Thoracic aorta (tissue), 2 donors: ENCODE results near the gene DNAJB1. TPM values are rescaled to one million over a fixed set of nuclear protein-coding genes. Genes with fewer than 3 reads are reported as not detected.

Experiments
- ATAC-seq: fragments of 150-250 bp; one replicate; pipeline ENCODE4 v1.8.0; 2017; ENCODE audit warnings: low read depth; ENCODE audit not compliant: insufficient number of reproducible peaks, low FRiP score
- DNase-seq: peaks from one replicate; pipeline ENCODE4 v3.0.0-alpha.2; 2020; ENCODE audit warnings: low spot score
- H3K27ac ChIP-seq, 2 donors: fragments of 200-600 bp; sonication (generic); 1 replicate in 1 of 2; 2 replicates in 1 of 2; pipeline ENCODE4 v1.5.1; 2016; ENCODE audit warnings: mild to moderate bottlenecking in 2 of 2, moderate library complexity in 2 of 2
- H3K27me3 ChIP-seq: fragments of 200-600 bp; sonication (generic); replicated peaks from 2 replicates; pipeline ENCODE4 v1.6.0; 2016; ENCODE audit warnings: mild to moderate bottlenecking; ENCODE audit not compliant: insufficient read depth
- H3K36me3 ChIP-seq: fragments of 200-600 bp; sonication (generic); one replicate; pipeline ENCODE4 v1.5.1; 2016
- H3K4me1 ChIP-seq, 2 donors: fragments of 200-600 bp; sonication (generic); 1 replicate in 1 of 2; 2 replicates in 1 of 2; pipeline versions ENCODE4 v1.5.1 to v1.6.0; 2016; ENCODE audit warnings: low read depth in 2 of 2, mild to moderate bottlenecking in 1 of 2; ENCODE audit not compliant: control insufficient read depth in 1 of 2
- H3K4me3 ChIP-seq: fragments of 200-600 bp; sonication (generic); 2 replicates; pipeline ENCODE4 v1.5.1; 2016; ENCODE audit warnings: mild to moderate bottlenecking
- H3K9me3 ChIP-seq: fragments of 200-600 bp; sonication (generic); 2 replicates; pipeline ENCODE4 v1.5.1; 2016
- total RNA-seq, 2 donors: library from RNA; depleted of rRNA; stranded (reverse); fragments of >200 nt; gene quantifications; one replicate each; pipeline versions ENCODE4 v1.1.0 to v1.2.3, GENCODE V29; 2016
- TF ChIP-seq, protein P1 (sequence below): fragments of 200-600 bp; sonication (generic); IDR thresholded peaks from one replicate; pipeline ENCODE4 v1.5.1; 2019; ENCODE audit warnings: antibody characterized with exemption

The DNAJB1 gene
- total RNA-seq, 2 donors from 2014 or later: 50.1 to 50.6 TPM

DNA sequence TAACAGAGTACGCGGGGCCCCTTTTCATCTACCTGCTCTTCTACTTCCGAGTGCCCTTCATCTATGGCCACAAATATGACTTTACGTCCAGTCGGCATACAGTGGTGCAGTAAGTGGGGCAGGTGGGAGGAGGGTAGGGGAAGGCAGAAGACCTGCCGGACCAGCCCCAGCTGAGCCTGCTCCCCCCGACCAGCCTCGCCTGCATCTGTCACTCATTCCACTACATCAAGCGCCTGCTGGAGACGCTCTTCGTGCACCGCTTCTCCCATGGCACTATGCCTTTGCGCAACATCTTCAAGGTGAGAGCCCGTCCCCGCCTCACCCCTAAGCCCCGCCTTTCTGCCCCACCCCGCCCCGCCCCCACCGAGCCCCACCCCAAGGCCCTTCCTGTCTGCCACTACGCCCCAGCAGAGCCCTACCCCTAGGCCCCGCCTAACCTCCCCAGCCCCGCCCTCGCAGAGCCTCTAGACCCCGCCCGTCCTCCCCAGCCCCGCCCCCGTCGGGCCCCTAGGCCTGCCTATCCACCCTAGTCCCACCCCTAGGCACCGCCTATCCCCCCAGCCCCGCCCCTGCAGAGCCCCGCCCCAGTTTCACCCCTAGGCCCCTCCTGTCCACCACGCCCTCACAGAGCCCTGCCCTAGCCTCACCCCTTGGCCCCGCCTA, 45.9 kb upstream of the DNAJB1 start:
- no peaks in the 10 kb centered on the region for H3K27me3 ChIP-seq
- no peak overlapping the region for H3K4me3 ChIP-seq
- H3K27ac ChIP-seq: no peak overlapping the region
- DNase-seq: no peak
- TF ChIP-seq, protein P1, sequence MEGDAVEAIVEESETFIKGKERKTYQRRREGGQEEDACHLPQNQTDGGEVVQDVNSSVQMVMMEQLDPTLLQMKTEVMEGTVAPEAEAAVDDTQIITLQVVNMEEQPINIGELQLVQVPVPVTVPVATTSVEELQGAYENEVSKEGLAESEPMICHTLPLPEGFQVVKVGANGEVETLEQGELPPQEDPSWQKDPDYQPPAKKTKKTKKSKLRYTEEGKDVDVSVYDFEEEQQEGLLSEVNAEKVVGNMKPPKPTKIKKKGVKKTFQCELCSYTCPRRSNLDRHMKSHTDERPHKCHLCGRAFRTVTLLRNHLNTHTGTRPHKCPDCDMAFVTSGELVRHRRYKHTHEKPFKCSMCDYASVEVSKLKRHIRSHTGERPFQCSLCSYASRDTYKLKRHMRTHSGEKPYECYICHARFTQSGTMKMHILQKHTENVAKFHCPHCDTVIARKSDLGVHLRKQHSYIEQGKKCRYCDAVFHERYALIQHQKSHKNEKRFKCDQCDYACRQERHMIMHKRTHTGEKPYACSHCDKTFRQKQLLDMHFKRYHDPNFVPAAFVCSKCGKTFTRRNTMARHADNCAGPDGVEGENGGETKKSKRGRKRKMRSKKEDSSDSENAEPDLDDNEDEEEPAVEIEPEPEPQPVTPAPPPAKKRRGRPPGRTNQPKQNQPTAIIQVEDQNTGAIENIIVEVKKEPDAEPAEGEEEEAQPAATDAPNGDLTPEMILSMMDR: no peak
- peaks cover 14% of the 10 kb centered on the region for H3K36me3 ChIP-seq
- ATAC-seq: no peak
- H3K9me3 ChIP-seq: no peaks in the 10 kb centered on the region
- peaks cover 13 to 36% of the 10 kb centered on the region in 2 donors for H3K4me1 ChIP-seq

DNA sequence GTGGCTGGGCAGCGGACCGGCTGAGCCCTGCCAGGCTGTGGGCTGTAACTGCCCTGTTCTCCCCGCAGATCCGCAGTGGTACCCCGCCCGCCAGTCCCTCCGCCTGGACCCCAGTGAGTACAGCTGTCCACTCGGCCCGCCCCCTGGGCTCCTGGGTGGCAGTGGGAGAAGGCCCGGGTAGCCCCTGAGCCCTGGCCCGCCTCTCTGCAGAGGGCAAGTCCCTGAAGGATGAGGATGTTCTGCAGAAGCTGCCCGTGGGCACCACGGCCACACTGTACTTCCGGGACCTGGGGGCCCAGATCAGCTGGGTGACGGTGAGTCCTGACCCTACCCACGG, 45.4 kb upstream of the DNAJB1 start:
- Histone ChIP-seq H3K4me3 (no peak overlapping the region), H3K4me1 (peaks cover 13 to 36% of the 10 kb centered on the region in 2 donors), H3K27me3 (no peaks in the 10 kb centered on the region), H3K27ac (no peak overlapping the region), H3K36me3 (peaks cover 14% of the 10 kb centered on the region), H3K9me3 (no peaks in the 10 kb centered on the region)
- ATAC-seq (no peak), DNase-seq (no peak)
- TF ChIP-seq, protein P1: no peak

DNA sequence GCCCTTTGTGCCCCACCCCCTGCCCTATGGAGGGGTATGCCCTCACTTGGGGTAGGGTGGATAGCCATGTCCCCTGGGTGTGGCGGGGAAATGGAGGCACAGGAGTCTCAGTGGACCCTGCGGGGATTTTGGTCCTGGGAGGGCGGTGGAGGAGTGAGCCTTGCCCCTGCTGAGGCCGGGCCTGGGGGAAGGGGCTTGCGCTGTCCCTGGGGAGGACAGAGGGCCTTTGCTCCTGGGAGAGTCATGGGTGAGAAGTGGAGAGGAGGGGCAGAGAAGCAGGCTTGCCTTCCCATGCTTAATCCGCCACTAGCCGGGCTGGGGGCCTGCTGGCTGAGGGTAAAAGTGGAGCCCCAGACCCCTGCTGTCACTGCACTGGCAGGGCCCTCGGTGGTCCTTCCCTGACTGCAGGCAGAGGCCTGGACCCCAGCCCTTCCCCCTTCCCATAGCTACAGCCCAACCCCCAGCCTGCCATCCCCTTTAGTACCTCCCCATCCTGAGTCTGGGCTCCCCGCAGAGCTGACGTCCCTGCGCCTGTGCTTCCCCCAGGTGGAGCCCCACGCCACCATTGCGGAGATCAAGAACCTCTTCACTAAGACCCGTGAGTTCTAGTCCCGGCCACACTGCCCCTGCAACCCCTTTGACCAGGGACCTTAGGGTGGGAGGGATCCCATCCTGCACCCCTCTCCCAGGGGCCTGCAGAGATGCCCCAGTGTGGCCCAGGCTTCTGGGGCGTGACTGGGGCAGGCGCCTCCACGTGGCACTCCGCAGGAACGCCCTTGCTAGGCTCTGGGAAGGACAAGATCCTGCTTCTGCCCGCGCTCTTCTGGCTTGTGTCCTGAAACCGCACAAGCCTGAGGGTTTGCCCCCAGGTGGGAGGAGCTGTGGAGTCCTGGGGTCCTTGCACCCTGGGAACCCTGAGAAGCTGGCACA, 44.7 kb upstream of the DNAJB1 start:
- ATAC-seq (no peak), DNase-seq (no peak)
- TF ChIP-seq, protein P1: no peak
- Histone ChIP-seq H3K27ac (peak overlapping the region; percentile 76 to 90), H3K4me1 (peaks cover 13 to 36% of the 10 kb centered on the region in 2 donors), H3K9me3 (no peaks in the 10 kb centered on the region), H3K27me3 (no peaks in the 10 kb centered on the region), H3K36me3 (peaks cover 14% of the 10 kb centered on the region), H3K4me3 (peak overlapping the region; percentile 51)

DNA sequence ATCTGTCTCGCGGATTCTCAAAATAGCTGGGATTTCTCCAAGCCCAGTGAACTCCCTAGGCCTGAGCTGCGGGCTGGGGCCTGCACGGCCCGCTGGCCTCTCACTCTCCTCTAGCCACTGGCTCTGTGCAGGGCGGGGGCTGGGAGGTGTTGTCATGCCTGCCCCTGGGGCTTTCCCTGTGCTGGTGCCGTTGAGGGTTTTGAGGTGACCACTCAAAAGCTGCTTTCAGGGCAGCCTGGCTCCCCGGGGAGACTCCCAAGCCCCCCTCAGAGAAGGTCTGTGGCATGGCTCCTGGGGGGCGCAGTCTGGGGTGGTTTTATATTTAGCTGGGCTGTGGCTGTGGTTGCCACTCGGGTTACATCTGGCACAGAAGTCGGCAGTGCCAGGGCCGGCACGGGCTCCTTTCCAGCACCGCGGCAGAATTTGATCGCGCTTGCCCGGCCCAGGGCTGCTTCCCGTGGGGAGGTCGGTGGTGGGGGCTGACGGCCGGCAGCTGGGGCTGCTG, 43.7 kb upstream of the DNAJB1 start:
- Histone ChIP-seq H3K4me3 (peak overlapping the region; percentile 51), H3K9me3 (no peaks in the 10 kb centered on the region), H3K4me1 (peaks cover 13 to 36% of the 10 kb centered on the region in 2 donors), H3K36me3 (peaks cover 14% of the 10 kb centered on the region), H3K27ac (peak overlapping the region; percentile 76 to 90), H3K27me3 (no peaks in the 10 kb centered on the region)
- TF ChIP-seq, protein P1: no peak
- DNase-seq: no peak
- peak; percentile 44 for ATAC-seq

DNA sequence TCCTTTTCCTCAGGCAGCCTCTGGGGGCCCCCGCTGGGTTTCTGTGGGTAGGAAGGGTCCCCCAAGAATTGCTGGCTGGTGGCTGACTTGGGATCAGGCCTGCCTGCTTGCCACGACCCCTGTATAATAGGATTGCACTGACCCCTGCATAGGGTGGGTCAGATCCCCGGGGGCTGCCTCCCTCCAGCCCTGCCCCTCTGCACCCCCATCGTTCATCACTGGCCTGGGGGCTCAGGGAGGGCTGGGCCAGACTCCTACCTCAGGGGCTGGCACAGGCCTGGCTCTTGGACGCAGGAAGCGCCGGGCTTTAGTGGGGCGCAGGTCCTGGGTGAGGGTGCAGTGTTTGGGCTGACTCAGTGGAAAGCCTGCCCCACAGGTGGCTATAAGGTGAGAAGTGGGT, 43.1 kb upstream of the DNAJB1 start:
- H3K9me3 ChIP-seq: no peaks in the 10 kb centered on the region
- no peak for ATAC-seq
- peak overlapping the region; percentile 76 to 90 for H3K27ac ChIP-seq
- H3K4me1 ChIP-seq: peaks cover 18 to 42% of the 10 kb centered on the region in 2 donors
- H3K4me3 ChIP-seq: no peak overlapping the region
- no peaks in the 10 kb centered on the region for H3K27me3 ChIP-seq
- peaks cover 14% of the 10 kb centered on the region for H3K36me3 ChIP-seq
- TF ChIP-seq, protein P1: no peak
- no peak for DNase-seq
